Esophagus muscularis mucosa (tissue), 3 donors: Measurements from ENCODE around the gene PET100.

ENCODE experiments used
- POLR2A ChIP-seq: fragments of 450-650 bp; IDR thresholded peaks from one replicate; pipeline ENCODE4 v1.6.1; 2017; ENCODE audit warnings: antibody characterized with exemption, moderate library complexity, mild to moderate bottlenecking, low read depth
- POLR2AphosphoS5 ChIP-seq, 2 donors: sonication (generic); formaldehyde crosslinking; IDR thresholded peaks; one replicate each; pipeline ENCODE4 v1.6.1; 2017; ENCODE audit warnings: antibody characterized with exemption in 2 of 2
- TF ChIP-seq, protein P1 (sequence below), 3 experiments: fragments of 200-600 bp in 2 of 3; fragments of 450-650 bp in 1 of 3; sonication (generic) in 2 of 3; IDR thresholded peaks; one replicate each; pipeline ENCODE4 v1.5.1; 2017 to 2019; ENCODE audit warnings: antibody characterized with exemption in 3 of 3, mild to moderate bottlenecking in 2 of 3, moderate library complexity in 1 of 3

GRCh38 chr19:7676854-7677253 is 47.3 kb downstream of the PET100 start, which contains the start of gene MCEMP1:
- no peak for TF ChIP-seq POLR2AphosphoS5 (IDR thresholded peaks at IDR 0.05)
- TF ChIP-seq POLR2A = no peak
- TF ChIP-seq, protein P1, sequence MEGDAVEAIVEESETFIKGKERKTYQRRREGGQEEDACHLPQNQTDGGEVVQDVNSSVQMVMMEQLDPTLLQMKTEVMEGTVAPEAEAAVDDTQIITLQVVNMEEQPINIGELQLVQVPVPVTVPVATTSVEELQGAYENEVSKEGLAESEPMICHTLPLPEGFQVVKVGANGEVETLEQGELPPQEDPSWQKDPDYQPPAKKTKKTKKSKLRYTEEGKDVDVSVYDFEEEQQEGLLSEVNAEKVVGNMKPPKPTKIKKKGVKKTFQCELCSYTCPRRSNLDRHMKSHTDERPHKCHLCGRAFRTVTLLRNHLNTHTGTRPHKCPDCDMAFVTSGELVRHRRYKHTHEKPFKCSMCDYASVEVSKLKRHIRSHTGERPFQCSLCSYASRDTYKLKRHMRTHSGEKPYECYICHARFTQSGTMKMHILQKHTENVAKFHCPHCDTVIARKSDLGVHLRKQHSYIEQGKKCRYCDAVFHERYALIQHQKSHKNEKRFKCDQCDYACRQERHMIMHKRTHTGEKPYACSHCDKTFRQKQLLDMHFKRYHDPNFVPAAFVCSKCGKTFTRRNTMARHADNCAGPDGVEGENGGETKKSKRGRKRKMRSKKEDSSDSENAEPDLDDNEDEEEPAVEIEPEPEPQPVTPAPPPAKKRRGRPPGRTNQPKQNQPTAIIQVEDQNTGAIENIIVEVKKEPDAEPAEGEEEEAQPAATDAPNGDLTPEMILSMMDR (IDR thresholded peaks at IDR 0.05) = no peak
